Measurements from ENCODE around the gene MS4A4A. TPM values are rescaled to one million over a fixed set of nuclear protein-coding genes. Genes with fewer than 3 reads are reported as not detected.

The MS4A4A gene
- polyA plus RNA-seq, 1 donor from 2014 or later, result not detected

GRCh38 chr11:60307507-60308195, 27.2 kb downstream of the MS4A4A start:
- Histone ChIP-seq H3K9me2 (ENCODE audit: insufficient read depth, low read length) (no peaks in the 10 kb centered on the region), H3K4me3 (ENCODE audit: low read length) (no peak overlapping the region), H3F3A (ENCODE audit: insufficient read depth, low read length, poor library complexity, severe bottlenecking) (no peaks in the 10 kb centered on the region), H3K36me3 (ENCODE audit: insufficient read depth, low read length) (no peaks in the 10 kb centered on the region), H4K20me1 (ENCODE audit: insufficient read depth) (no peaks in the 10 kb centered on the region), H3K27ac (ENCODE audit: low read length) (no peak overlapping the region), H3K79me2 (replicated peaks; ENCODE audit: insufficient read depth, low read length) (no peaks in the 10 kb centered on the region), H3K9ac (ENCODE audit: low read length) (no peak overlapping the region), H3K9me3 (ENCODE audit: low read length) (no peaks in the 10 kb centered on the region), H3K27me3 (ENCODE audit: insufficient read depth, low read depth, low read length) (no peaks in the 10 kb centered on the region), H3K4me2 (ENCODE audit: low read length) (no peak overlapping the region), H2AFZ (ENCODE audit: low read depth, low read length) (no peak overlapping the region)
- no peak for TF ChIP-seq EZH2 (IDR thresholded peaks at IDR 0.05; ENCODE audit: borderline replicate concordance, insufficient read depth, low read length, poor library complexity, severe bottlenecking)
- TF ChIP-seq REST (IDR thresholded peaks at IDR 0.05; ENCODE audit: borderline replicate concordance), result no peak

DNA sequence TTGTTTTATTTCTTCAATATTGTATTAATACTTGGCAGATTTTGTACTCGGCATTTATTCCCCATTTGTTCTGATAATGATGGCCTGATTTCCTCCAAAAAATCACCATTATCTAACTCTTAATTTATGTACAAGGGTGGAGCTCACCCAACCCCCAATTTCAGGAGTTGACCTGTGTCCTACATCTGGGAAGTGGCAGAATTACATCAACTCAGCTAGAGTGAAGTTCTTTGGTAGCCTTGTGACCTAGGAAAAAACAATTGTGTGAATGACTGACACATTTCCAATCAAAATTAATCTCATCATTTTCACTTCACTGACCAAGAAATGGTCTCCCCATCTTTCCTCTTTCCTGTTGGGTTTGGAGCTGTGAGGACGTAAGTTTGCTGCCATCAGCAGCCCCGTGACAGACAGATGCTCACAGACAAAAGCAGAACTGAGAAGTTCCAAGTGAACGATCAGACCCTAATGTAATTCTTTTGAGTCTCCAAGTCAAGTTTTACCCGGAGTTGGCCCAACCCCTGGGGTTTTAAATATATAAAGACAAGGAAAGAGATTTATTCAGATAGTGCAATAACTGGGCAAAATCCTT, 30.0 kb downstream of the MS4A4A start:
- no peaks in the 10 kb centered on the region for H3K9me2 ChIP-seq (ENCODE audit: insufficient read depth, low read length)
- no peaks in the 10 kb centered on the region for H4K20me1 ChIP-seq (ENCODE audit: insufficient read depth)
- no peak overlapping the region for H3K4me3 ChIP-seq (ENCODE audit: low read length)
- TF ChIP-seq EZH2 (IDR thresholded peaks at IDR 0.05; ENCODE audit: borderline replicate concordance, insufficient read depth, low read length, poor library complexity, severe bottlenecking) (no peak), RAD21 (conservative IDR thresholded peaks at IDR 0.05) (no peak), EP300 (conservative IDR thresholded peaks at IDR 0.05; ENCODE audit: poor library complexity, severe bottlenecking) (no peak), SMC3 (conservative IDR thresholded peaks at IDR 0.05; ENCODE audit: poor library complexity) (no peak), REST (IDR thresholded peaks at IDR 0.05; ENCODE audit: borderline replicate concordance) (no peak), POLR2AphosphoS5 (IDR thresholded peaks at IDR 0.05) (no peak), MXI1 (conservative IDR thresholded peaks at IDR 0.05; ENCODE audit: poor library complexity, severe bottlenecking) (no peak), TAF1 (IDR thresholded peaks at IDR 0.05; ENCODE audit: low read depth) (no peak)
- TF ChIP-seq, protein P1, sequence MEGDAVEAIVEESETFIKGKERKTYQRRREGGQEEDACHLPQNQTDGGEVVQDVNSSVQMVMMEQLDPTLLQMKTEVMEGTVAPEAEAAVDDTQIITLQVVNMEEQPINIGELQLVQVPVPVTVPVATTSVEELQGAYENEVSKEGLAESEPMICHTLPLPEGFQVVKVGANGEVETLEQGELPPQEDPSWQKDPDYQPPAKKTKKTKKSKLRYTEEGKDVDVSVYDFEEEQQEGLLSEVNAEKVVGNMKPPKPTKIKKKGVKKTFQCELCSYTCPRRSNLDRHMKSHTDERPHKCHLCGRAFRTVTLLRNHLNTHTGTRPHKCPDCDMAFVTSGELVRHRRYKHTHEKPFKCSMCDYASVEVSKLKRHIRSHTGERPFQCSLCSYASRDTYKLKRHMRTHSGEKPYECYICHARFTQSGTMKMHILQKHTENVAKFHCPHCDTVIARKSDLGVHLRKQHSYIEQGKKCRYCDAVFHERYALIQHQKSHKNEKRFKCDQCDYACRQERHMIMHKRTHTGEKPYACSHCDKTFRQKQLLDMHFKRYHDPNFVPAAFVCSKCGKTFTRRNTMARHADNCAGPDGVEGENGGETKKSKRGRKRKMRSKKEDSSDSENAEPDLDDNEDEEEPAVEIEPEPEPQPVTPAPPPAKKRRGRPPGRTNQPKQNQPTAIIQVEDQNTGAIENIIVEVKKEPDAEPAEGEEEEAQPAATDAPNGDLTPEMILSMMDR (IDR thresholded peaks at IDR 0.05; ENCODE audit: poor library complexity, severe bottlenecking), result no peak
- no peaks in the 10 kb centered on the region for H3K36me3 ChIP-seq (ENCODE audit: insufficient read depth, low read length)
- H3K27ac ChIP-seq (ENCODE audit: low read length), result no peak overlapping the region
- H3K79me2 ChIP-seq (replicated peaks; ENCODE audit: insufficient read depth, low read length), result no peaks in the 10 kb centered on the region
- no peaks in the 10 kb centered on the region for H3F3A ChIP-seq (ENCODE audit: insufficient read depth, low read length, poor library complexity, severe bottlenecking)
- H3K9me3 ChIP-seq (ENCODE audit: low read length), result no peaks in the 10 kb centered on the region
- H3K27me3 ChIP-seq (ENCODE audit: insufficient read depth, low read depth, low read length), result no peaks in the 10 kb centered on the region
- no peak overlapping the region for H3K4me2 ChIP-seq (ENCODE audit: low read length)
- H2AFZ ChIP-seq (ENCODE audit: low read depth, low read length), result no peak overlapping the region
- H3K9ac ChIP-seq (ENCODE audit: low read length), result no peak overlapping the region
